CD4-positive, alpha-beta memory T cell (primary cell): Measurements from ENCODE around the gene TFCP2L1. TPM values are rescaled to one million over a fixed set of nuclear protein-coding genes. Genes with fewer than 3 reads are reported as not detected.

Experiments used
- CTCF ChIA-PET: fragments of 350-600 bp; sonication (Branson Sonifier 250); formaldehyde crosslinking; loops from one replicate; lab custom pipeline; 2021; ENCODE audit warnings: inconsistent platforms; ENCODE audit not compliant: partially characterized antibody; lab: Charles Lee
- POLR2A ChIA-PET: fragments of 350-600 bp; sonication (Branson Sonifier 250); formaldehyde crosslinking; loops from one replicate; lab custom pipeline; 2021; ENCODE audit not compliant: partially characterized antibody; lab: Charles Lee
- DNase-seq, 5 donors: peaks; one replicate each; pipeline versions ENCODE4 v3.0.0 to v3.0.0-alpha.2; 2020 to 2022; ENCODE audit warnings: mixed read lengths in 1 of 5
- H3K27ac ChIP-seq: one replicate; pipeline ENCODE4 v1.7.0; 2013; ENCODE audit warnings: low read depth, low read length
- H3K27me3 ChIP-seq: 2 replicates; pipeline ENCODE4 v1.7.0; 2013; ENCODE audit warnings: mild to moderate bottlenecking, low read length, moderate library complexity; ENCODE audit not compliant: insufficient read depth
- H3K36me3 ChIP-seq: 2 replicates; pipeline ENCODE4 v1.7.0; 2013; ENCODE audit warnings: mild to moderate bottlenecking, low read length, moderate library complexity; ENCODE audit not compliant: insufficient read depth
- H3K4me1 ChIP-seq: 2 replicates; pipeline ENCODE4 v1.7.0; 2013; ENCODE audit warnings: mild to moderate bottlenecking, low read length, moderate library complexity; ENCODE audit not compliant: insufficient read depth
- H3K4me3 ChIP-seq, 2 donors: one replicate each; pipeline ENCODE4 v1.7.0; 2013; ENCODE audit warnings: low read length in 2 of 2, mild to moderate bottlenecking in 1 of 2
- H3K9me3 ChIP-seq, 2 donors: one replicate each; pipeline ENCODE4 v1.7.0; 2013; ENCODE audit warnings: low read length in 2 of 2, control low read depth in 1 of 2; ENCODE audit not compliant: control insufficient read depth in 1 of 2
- H3K27ac Mint-ChIP-seq, 7 donors: one replicate each; pipeline ENCODE4 v1.8.0; 2020 to 2021; ENCODE audit warnings: mixed read lengths in 7 of 7, mild to moderate bottlenecking in 6 of 7, inconsistent platforms in 3 of 7, moderate library complexity in 3 of 7
- H3K27me3 Mint-ChIP-seq, 2 donors: one replicate each; pipeline ENCODE4 v1.8.0; 2020 to 2021; ENCODE audit warnings: mixed read lengths in 2 of 2
- H3K36me3 Mint-ChIP-seq, 2 donors: one replicate each; pipeline ENCODE4 v1.8.0; 2020 to 2021; ENCODE audit warnings: mixed read lengths in 2 of 2, inconsistent platforms in 1 of 2, mild to moderate bottlenecking in 1 of 2
- H3K4me1 Mint-ChIP-seq, 4 donors: one replicate each; pipeline ENCODE4 v1.8.0; 2020 to 2021; ENCODE audit warnings: mixed read lengths in 4 of 4, mild to moderate bottlenecking in 1 of 4
- H3K4me3 Mint-ChIP-seq, 8 donors: one replicate each; pipeline ENCODE4 v1.8.0; 2020 to 2021; ENCODE audit warnings: mixed read lengths in 8 of 8, mild to moderate bottlenecking in 7 of 8, moderate library complexity in 6 of 8, inconsistent platforms in 3 of 8
- H3K9me3 Mint-ChIP-seq, 8 donors: one replicate each; pipeline ENCODE4 v1.8.0; 2020 to 2021; ENCODE audit warnings: mixed read lengths in 8 of 8, mild to moderate bottlenecking in 5 of 8, inconsistent platforms in 3 of 8, moderate library complexity in 1 of 8
- intact Hi-C: fragments of 100-400 bp; cut with micrococcal nuclease; formaldehyde crosslinking; loops from one replicate; pipeline ENCODE4 v1.15.1; 2023
- polyA plus RNA-seq, 2 donors: library from polyadenylated mRNA; unstranded; fragments of 300-500 nt; fragmentation: Illumina TruSeq; gene quantifications; one replicate each; pipeline ENCODE4 v1.2.3, GENCODE V29; 2021
- total RNA-seq, 2 experiments: library from RNA; stranded (reverse); gene quantifications; one replicate each; pipeline ENCODE4 v1.2.3, GENCODE V29; 2021

TFCP2L1 gene
- total and polyA plus RNA-seq, 4 experiments from 2014 or later, result 0.06 TPM; not detected in 3

- CTCF ChIA-PET, result no interaction called here
- no peak overlapping the region for H3K27ac ChIP-seq
- Mint-ChIP-seq H3K4me1 (no peaks in the 10 kb centered on the region), H3K36me3 (no peaks in the 10 kb centered on the region), H3K27me3 (peaks cover 2 to 4% of the 10 kb centered on the region in 2 donors), H3K9me3 (no peaks in the 10 kb centered on the region), H3K27ac (no peak overlapping the region), H3K4me3 (no peak overlapping the region)
- no peaks in the 10 kb centered on the region for H3K36me3 ChIP-seq
- H3K4me3 ChIP-seq, result no peak overlapping the region
- DNase-seq, result no peak
- intact Hi-C loops, result no loop called here
- no peaks in the 10 kb centered on the region for H3K9me3 ChIP-seq
- POLR2A ChIA-PET, result no interaction called here
- H3K27me3 ChIP-seq, result no peaks in the 10 kb centered on the region
- no peaks in the 10 kb centered on the region for H3K4me1 ChIP-seq
Measured at GRCh38 chr2:121294881-121295840, 10.2 kb upstream of the TFCP2L1 start.

GRCh38 chr2:121293450-121294325 lies 8.7 kb upstream of the TFCP2L1 start:
- DNase-seq, result no peak
- no peak overlapping the region for H3K27ac Mint-ChIP-seq

DNA sequence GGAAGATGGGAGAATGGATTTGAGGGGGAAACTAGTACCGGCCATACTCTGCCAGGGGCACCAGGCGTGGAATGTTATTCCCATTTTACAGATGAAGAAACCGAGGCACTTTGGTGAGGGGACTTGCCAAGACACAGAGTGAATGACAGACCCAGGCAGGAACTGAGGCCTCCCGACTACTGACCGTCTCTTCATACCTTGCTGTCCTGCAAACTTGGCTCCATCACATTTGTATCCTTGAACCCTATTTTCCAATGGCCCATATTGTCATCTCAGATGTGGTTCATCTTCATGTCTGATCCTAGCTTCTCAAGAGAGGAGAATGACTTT lies 6.2 kb upstream of the TFCP2L1 start:
- H3K27me3 ChIP-seq, result no peaks in the 10 kb centered on the region
- ChIA-PET CTCF (no interaction called here), POLR2A (no interaction called here)
- no peaks in the 10 kb centered on the region for H3K4me1 ChIP-seq
- Mint-ChIP-seq H3K36me3 (no peaks in the 10 kb centered on the region), H3K4me3 (no peak overlapping the region), H3K27me3 (peaks cover 3 to 8% of the 10 kb centered on the region in 2 donors), H3K9me3 (no peaks in the 10 kb centered on the region), H3K27ac (no peak overlapping the region), H3K4me1 (peaks cover 0 to 6% (median 0%) of the 10 kb centered on the region in 4 donors)
- no peak for DNase-seq
- H3K27ac ChIP-seq, result no peak overlapping the region
- no peaks in the 10 kb centered on the region for H3K9me3 ChIP-seq
- H3K36me3 ChIP-seq, result no peaks in the 10 kb centered on the region
- no peak overlapping the region for H3K4me3 ChIP-seq
- intact Hi-C loops, result no loop called here

More at GRCh38 chr2:121293450-121294325, 8.7 kb upstream of the TFCP2L1 start:
- H3K4me1 Mint-ChIP-seq, result no peaks in the 10 kb centered on the region
- H3K4me1 ChIP-seq, result no peaks in the 10 kb centered on the region
- no peak overlapping the region for H3K4me3 Mint-ChIP-seq
- H3K9me3 ChIP-seq, result no peaks in the 10 kb centered on the region
- POLR2A ChIA-PET, result no interaction called here
- no peak overlapping the region for H3K4me3 ChIP-seq
- no peaks in the 10 kb centered on the region for H3K9me3 Mint-ChIP-seq
- H3K27me3 ChIP-seq, result no peaks in the 10 kb centered on the region
- H3K27me3 Mint-ChIP-seq, result peaks cover 2 to 4% of the 10 kb centered on the region in 2 donors
- CTCF ChIA-PET, result no interaction called here
- H3K27ac ChIP-seq, result no peak overlapping the region
- no peaks in the 10 kb centered on the region for H3K36me3 ChIP-seq
- intact Hi-C loops, result no loop called here
- H3K36me3 Mint-ChIP-seq, result no peaks in the 10 kb centered on the region

GRCh38 chr2:121289271-121289670 lies 4.3 kb upstream of the TFCP2L1 start:
- CTCF ChIA-PET, result no interaction called here
- POLR2A ChIA-PET, result no interaction called here

DNA sequence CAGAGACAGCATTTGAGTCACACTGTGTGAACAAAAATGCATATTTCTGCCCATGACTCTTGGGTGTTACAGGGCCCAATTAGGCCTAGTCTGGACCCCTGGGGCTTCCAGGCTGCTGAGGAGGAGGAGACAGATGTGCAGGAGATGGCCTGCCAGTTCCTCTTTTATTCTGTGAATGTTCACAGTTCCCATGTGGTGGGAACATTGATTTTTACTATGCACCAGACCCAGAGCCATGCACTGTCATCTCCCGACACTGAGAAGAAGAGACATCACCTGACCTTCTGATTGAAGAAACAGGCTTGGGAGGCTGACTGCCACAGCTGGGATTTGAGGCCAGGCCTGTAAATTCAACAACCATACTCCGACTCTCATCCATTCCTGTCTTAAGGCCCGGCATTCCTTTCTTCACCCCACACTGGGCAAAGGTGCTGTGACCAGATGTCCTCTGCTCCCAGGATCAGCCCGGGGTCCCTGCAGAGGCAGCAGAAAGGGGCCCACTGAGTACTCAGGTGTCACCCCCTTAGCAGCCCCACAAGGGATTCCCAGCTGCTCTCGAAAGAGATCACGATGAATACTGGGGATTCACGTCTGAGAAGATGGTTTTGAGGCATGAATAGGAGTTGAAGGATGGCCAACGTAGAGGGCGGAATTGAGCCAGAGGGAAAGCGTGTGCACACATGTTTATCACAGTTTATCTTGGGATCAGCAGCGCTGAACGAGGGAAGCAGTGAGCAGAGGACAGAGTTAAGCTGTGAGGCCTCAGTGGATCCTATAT lies 3.6 kb upstream of the TFCP2L1 start:
- Mint-ChIP-seq H3K4me1 (peaks cover 0 to 13% (median 8%) of the 10 kb centered on the region in 4 donors), H3K27ac (no peak overlapping the region), H3K9me3 (no peaks in the 10 kb centered on the region), H3K27me3 (peaks cover 16 to 17% of the 10 kb centered on the region in 2 donors), H3K4me3 (no peak overlapping the region), H3K36me3 (no peaks in the 10 kb centered on the region)
- no peak overlapping the region for H3K4me3 ChIP-seq
- no peaks in the 10 kb centered on the region for H3K4me1 ChIP-seq
- no peaks in the 10 kb centered on the region for H3K27me3 ChIP-seq
- CTCF ChIA-PET, result no interaction called here
- H3K9me3 ChIP-seq, result no peaks in the 10 kb centered on the region
- POLR2A ChIA-PET, result no interaction called here
- no peak for DNase-seq
- H3K27ac ChIP-seq, result no peak overlapping the region
- no peaks in the 10 kb centered on the region for H3K36me3 ChIP-seq
- intact Hi-C loops, result no loop called here

More at GRCh38 chr2:121289271-121289670, 4.3 kb upstream of the TFCP2L1 start:
- H3K27ac Mint-ChIP-seq, result no peak overlapping the region
- DNase-seq, result no peak
- Histone ChIP-seq H3K27me3 (no peaks in the 10 kb centered on the region), H3K36me3 (no peaks in the 10 kb centered on the region), H3K4me3 (no peak overlapping the region), H3K4me1 (no peaks in the 10 kb centered on the region), H3K9me3 (no peaks in the 10 kb centered on the region), H3K27ac (no peak overlapping the region)
- peaks cover 0 to 7% (median 2%) of the 10 kb centered on the region in 4 donors for H3K4me1 Mint-ChIP-seq
- no peaks in the 10 kb centered on the region for H3K9me3 Mint-ChIP-seq
- H3K4me3 Mint-ChIP-seq, result no peak overlapping the region
- peaks cover 11 to 12% of the 10 kb centered on the region in 2 donors for H3K27me3 Mint-ChIP-seq
- intact Hi-C loops, result no loop called here
- H3K36me3 Mint-ChIP-seq, result no peaks in the 10 kb centered on the region

- Histone ChIP-seq H3K4me3 (no peak overlapping the region), H3K36me3 (no peaks in the 10 kb centered on the region), H3K4me1 (no peaks in the 10 kb centered on the region), H3K27ac (no peak overlapping the region), H3K9me3 (no peaks in the 10 kb centered on the region), H3K27me3 (no peaks in the 10 kb centered on the region)
- intact Hi-C loops, result no loop called here
- no peak overlapping the region for H3K4me3 Mint-ChIP-seq
- DNase-seq, result no peak
- no peaks in the 10 kb centered on the region for H3K36me3 Mint-ChIP-seq
- H3K9me3 Mint-ChIP-seq, result no peaks in the 10 kb centered on the region
- CTCF ChIA-PET, result interaction anchor here (0.8 kb wide), 1 partner anchor 19 kb away, joined by 3 read pairs; no protein-coding TSS in a partner anchor
- POLR2A ChIA-PET, result no interaction called here
- peaks cover 0 to 17% (median 10%) of the 10 kb centered on the region in 4 donors for H3K4me1 Mint-ChIP-seq
- H3K27ac Mint-ChIP-seq, result no peak overlapping the region
- peaks cover 19 to 21% of the 10 kb centered on the region in 2 donors for H3K27me3 Mint-ChIP-seq
Measured at GRCh38 chr2:121287956-121288355, 3.0 kb upstream of the TFCP2L1 start.
